H1 (cell line): ENCODE measurements around the gene USP20. TPM values are rescaled to one million over a fixed set of nuclear protein-coding genes. Genes with fewer than 3 reads are reported as not detected.

Source experiments
- CHD7 ChIP-seq: fragments of 300-600 bp; sonication (generic); IDR thresholded peaks from 2 replicates; pipeline ENCODE4 v1.7.1; 2012; ENCODE audit warnings: low read length, moderate library complexity, mild to moderate bottlenecking, inconsistent platforms; ENCODE audit not compliant: insufficient replicate concordance
- CTCF ChIP-seq, 3 experiments: IDR thresholded peaks; 1 replicate in 2 of 3; 2 replicates in 1 of 3; pipeline versions ENCODE4 v1.5.1 to v1.6.1; 2011; ENCODE audit warnings: low read length in 3 of 3, mild to moderate bottlenecking in 3 of 3, inconsistent platforms in 2 of 3, low read depth in 1 of 3, moderate library complexity in 1 of 3; ENCODE audit not compliant: insufficient read depth in 1 of 3; ENCODE audit errors: control extremely low read depth in 1 of 3
- GTF2F1 ChIP-seq: IDR thresholded peaks from 2 replicates; pipeline ENCODE4 v1.6.1; 2012; ENCODE audit warnings: low read depth, low read length, improper control_type of control experiment, borderline replicate concordance
- RBBP5 ChIP-seq: IDR thresholded peaks from 2 replicates; pipeline ENCODE4 v1.7.1; 2012; ENCODE audit warnings: low read depth, mild to moderate bottlenecking, inconsistent platforms, low read length, moderate library complexity, borderline replicate concordance
- TAF7 ChIP-seq: optimal IDR thresholded peaks from 2 replicates; pipeline ENCODE3; 2011; ENCODE audit warnings: low read depth, mild to moderate bottlenecking, inconsistent platforms, low read length, moderate library complexity, borderline replicate concordance
- polyA plus RNA-seq, 7 experiments: library from polyadenylated mRNA; depleted of rRNA in 3 of 7; stranded (reverse) in 5 of 7; unstranded in 2 of 7; fragments of >200 nt in 5 of 7; fragments of 200-250 nt in 2 of 7; gene quantifications; 1 replicate in 5 of 7; 2 replicates in 1 of 7; 4 replicates in 1 of 7; pipeline versions ENCODE4 v1.2.1 to v1.2.3, GENCODE V29; 2011 to 2013; ENCODE audit warnings: missing spikeins in 2 of 7, mixed read lengths in 2 of 7
- total RNA-seq: library from RNA; stranded (reverse); fragmentation: NEBNext Ultra II Directional; extraction: Animal tissue kit (Norgen Biotek cat#: 25700); gene quantifications from 2 replicates; pipeline ENCODE4 v1.2.1, GENCODE V29; 2021

USP20 gene
- total and polyA plus RNA-seq, 2 of the 8 experiments (the other 6 are each of a cell fraction or from before 2014, with no cell fraction given) = 13.4 to 23.0 TPM

GRCh38 chr9:129866394-129867135, 31.3 kb downstream of the USP20 start (continued):
- no peak for TF ChIP-seq CHD7
- TF ChIP-seq CTCF (IDR thresholded peaks at IDR 0.05; ENCODE audit: control extremely low read depth in 1 of 3, insufficient read depth in 1 of 3, low read depth in 1 of 3, low read length in 3 of 3) = no peak
- no peak for TF ChIP-seq GTF2F1
- TF ChIP-seq TAF7 = no peak
- TF ChIP-seq RBBP5 = no peak
